B cell (primary cell): ENCODE measurements around the gene CFTR.

Source experiments
- EZH2 ChIP-seq: IDR thresholded peaks from 2 replicates; pipeline ENCODE4 v1.6.1; 2012; ENCODE audit warnings: borderline replicate concordance, low read depth, mild to moderate bottlenecking, moderate library complexity, low read length; ENCODE audit not compliant: insufficient read depth, poor library complexity, severe bottlenecking
- TF ChIP-seq, protein P1 (sequence below): fragments of 200-600 bp; IDR thresholded peaks from one replicate; pipeline ENCODE4 v1.8.0; 2022; ENCODE audit warnings: antibody characterized with exemption, mild to moderate bottlenecking

DNA sequence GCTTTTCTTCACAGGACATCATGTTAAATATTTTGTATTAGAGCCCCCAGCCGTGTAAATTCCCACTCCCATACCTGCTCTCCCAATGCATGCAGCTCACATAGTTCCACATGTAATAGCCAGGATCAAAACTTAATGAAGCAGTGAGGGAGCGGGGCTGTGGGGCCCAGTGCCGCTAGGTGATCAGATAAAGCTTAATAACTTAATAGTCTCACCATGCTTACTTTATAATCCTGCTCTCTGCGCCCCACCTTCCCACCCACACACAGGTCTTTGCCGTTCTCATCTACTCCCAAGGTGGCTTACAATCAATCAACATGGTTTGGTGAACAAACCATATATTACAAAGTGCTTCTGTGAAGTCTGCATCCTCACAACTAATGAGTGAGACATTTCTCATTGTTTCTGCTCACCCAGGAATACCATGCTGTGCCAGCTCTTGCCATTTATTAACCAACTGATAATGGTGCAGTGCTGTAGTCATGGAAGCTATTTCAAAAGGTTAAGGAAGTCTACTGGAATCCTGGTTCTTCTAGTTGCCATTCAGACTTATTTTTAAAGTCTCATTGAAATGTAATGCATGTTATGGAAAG is 237.0 kb downstream of the CFTR start:
- TF ChIP-seq, protein P1, sequence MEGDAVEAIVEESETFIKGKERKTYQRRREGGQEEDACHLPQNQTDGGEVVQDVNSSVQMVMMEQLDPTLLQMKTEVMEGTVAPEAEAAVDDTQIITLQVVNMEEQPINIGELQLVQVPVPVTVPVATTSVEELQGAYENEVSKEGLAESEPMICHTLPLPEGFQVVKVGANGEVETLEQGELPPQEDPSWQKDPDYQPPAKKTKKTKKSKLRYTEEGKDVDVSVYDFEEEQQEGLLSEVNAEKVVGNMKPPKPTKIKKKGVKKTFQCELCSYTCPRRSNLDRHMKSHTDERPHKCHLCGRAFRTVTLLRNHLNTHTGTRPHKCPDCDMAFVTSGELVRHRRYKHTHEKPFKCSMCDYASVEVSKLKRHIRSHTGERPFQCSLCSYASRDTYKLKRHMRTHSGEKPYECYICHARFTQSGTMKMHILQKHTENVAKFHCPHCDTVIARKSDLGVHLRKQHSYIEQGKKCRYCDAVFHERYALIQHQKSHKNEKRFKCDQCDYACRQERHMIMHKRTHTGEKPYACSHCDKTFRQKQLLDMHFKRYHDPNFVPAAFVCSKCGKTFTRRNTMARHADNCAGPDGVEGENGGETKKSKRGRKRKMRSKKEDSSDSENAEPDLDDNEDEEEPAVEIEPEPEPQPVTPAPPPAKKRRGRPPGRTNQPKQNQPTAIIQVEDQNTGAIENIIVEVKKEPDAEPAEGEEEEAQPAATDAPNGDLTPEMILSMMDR, result no peak
- TF ChIP-seq EZH2, result no peak
